Stimulated activated naive CD4-positive, alpha-beta T cell treated with Interleukin-2 at 50 U/mL for 16 hours (primary cell): Measurements from ENCODE around the gene DMRTA2.

Source experiments
- DNase-seq: peaks from one replicate; lab custom pipeline; 2025; lab: John Stamatoyannopoulos, UW

Gene DMRTA2

DNA sequence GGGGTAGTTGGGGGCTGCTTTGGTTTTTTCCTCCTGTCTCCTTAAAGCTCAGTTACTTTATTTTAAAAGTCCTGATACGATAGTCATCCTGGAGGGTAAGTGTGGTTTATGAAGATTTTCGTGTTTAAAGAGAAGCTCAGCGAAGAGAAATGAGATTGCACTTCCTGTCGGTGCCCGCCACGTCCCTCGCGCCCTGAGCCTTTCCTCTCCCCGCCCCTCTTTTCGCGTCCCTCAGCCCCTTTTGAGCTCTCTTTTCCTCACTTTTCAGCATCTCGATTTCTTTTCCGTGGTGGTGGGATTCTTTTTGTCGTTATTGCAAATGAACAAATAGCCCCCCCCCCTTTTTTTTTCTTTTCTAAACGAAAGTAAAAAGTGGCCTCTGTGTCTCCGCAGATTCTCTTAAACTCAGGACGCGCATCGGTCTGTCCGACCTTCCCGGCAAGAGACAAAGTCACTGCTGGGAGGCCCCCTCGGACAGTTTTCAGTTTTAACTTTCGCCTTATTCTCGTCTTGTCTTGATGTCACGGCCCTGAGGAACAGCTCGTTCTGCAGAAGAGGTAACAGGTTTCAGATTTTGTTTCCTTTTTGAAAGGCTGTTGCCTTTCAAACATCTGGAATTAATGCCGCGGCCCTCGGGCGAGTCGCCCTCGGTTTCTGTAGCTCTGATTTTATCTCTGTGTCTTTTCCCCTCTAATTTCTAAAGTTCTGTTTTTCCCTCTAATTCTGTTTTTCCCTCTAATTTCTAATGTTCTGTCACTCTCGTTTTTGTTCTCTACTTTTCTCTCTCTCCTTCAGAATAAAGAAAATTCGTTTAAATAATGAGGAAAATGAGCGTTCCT is 1.0 kb upstream of the DMRTA2 start:
- DNase-seq: no peak

- no peak for DNase-seq
These were observed 392 bp upstream of the DMRTA2 start for GRCh38 chr1:50423670-50424000.

DNA sequence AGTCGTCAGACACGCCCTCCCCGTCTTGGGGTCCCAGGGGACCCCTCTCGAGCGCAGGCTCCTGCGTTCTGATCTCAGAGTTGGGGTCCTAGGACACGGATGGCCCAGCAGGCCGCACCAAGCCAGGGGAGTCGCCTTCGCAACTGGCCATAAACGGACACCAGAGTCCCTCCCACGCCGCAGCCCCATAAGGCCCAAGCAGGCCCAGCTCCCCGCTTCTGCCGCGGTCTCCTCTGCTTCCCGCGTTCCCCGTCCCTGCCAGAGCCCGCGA is 633 bp downstream of the DMRTA2 start:
- DNase-seq: no peak

GRCh38 chr1:50421768-50422674 is 1.2 kb downstream of the DMRTA2 start:
- DNase-seq: no peak

DNA sequence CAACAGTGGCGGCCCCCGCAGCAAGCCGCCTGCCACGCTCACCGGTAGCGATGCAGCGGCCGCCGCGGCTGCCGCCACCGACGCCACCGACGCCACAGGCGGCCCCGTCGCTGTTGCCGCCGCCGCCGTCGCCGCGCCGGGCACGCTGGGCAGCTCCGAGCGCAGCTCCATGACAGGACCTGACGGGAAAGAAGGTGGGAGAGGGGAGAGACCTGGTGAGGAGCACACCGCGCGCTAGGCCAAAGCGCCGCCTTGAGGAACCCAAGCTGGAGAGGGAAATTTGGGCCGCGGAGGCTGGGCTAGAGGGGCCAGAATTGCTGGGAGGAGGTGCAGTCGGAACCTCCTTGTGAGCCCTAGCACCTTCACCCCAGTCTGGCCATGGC is 1.9 kb downstream of the DMRTA2 start:
- DNase-seq: no peak

DNA sequence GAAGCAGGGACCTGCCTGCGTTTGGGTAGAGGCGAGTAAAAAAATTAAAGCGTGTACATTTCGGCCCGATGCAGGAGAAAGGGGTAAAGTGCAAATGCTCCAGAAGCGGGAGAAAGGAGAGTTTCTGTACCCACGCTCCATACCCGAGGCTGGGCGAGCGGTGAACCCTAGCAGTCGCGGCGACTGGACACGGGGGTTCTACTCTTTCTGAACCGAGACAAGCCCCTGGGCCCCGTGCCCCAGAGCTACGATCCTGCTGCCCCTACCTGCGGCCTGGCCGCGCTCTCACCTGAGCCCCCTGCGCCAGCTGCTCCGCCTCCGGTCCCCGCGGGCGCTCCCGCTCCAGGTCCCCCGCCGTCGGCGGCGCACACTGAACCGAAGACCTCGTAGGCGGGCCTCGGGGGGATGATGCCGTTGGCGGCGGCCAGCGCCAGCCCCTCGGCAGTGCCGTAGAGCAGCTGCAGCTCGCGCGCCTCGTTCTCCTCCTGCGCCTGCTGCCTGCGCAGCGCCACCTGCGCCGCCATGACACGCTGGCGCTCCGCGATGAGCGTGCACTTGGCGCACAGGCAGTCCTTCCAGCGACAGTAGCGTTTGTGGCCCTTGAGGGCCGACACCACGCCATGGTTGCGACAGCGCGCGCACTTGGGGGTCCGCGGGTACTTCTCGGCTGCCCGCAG is 2.4 kb downstream of the DMRTA2 start:
- DNase-seq: no peak

DNA sequence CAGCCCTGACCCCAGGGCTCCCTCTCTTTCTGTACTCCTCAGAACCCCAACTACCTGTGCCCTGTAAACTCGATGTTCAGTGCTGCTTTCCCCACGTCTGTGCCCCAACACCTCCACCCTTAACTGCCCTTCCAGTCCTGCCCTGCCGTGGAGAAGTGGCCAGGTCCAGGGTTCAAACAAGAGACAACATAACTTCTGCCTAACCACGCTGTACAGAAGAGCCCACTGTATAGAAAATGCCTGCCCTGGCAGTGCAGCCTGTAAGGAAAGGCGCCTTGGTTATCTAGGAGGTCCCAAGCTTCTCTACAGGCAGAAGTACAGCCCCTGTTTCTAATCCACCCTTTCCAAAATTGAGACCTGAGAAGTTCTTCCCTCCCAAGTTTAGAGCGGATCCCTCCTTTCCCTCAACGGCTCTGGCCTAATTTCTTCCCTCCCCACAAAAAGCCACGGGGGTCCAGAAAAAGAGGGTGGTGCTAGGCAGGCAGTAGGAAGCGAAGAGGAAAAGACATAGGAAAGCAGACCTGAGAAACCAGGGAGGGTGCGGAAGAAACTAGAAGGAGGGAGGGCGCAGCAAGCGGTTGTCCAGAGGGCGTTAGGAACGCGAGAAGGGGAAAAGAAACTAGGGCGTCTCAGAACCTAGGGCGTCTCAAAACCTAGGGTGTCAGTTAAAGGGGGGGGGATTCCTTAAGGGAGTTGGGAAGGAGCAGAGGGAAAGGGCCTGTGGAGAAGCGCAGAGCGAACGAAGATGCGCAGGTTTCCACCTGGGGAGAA is 3.2 kb downstream of the DMRTA2 start:
- DNase-seq: no peak

- DNase-seq: no peak
These were observed 3.9 kb downstream of the DMRTA2 start for GRCh38 chr1:50419192-50419906.

DNA sequence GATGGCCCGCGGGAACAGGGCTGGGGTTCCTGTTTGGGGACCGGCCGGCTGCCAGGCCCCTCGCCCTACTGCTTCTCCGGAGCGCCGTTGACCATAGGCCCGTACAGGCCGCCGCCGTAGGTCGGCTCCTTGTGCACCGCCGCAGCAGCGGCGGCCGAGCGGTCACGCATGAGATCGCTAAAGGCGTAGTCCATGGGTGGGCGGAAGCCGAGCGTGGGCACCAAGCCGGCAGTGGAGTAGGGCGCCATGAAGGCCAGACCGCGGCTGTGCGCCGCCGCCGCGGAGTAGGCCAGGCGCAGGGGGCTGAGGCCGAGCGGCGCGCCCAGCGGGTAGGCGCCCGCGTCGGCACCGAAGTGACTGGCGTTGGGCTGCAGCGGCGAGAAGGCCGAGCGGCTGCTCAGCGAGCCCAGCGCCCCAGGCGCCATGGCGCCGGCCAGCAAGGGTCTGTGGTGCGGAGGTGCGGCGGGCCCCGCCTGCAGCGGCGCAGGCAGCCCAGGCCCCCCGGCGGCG is 4.6 kb downstream of the DMRTA2 start:
- DNase-seq: no peak

- DNase-seq: no peak
These were observed 5.2 kb downstream of the DMRTA2 start for GRCh38 chr1:50417946-50418599.

GRCh38 chr1:50417507-50417906 is 5.7 kb downstream of the DMRTA2 start:
- no peak for DNase-seq

DNA sequence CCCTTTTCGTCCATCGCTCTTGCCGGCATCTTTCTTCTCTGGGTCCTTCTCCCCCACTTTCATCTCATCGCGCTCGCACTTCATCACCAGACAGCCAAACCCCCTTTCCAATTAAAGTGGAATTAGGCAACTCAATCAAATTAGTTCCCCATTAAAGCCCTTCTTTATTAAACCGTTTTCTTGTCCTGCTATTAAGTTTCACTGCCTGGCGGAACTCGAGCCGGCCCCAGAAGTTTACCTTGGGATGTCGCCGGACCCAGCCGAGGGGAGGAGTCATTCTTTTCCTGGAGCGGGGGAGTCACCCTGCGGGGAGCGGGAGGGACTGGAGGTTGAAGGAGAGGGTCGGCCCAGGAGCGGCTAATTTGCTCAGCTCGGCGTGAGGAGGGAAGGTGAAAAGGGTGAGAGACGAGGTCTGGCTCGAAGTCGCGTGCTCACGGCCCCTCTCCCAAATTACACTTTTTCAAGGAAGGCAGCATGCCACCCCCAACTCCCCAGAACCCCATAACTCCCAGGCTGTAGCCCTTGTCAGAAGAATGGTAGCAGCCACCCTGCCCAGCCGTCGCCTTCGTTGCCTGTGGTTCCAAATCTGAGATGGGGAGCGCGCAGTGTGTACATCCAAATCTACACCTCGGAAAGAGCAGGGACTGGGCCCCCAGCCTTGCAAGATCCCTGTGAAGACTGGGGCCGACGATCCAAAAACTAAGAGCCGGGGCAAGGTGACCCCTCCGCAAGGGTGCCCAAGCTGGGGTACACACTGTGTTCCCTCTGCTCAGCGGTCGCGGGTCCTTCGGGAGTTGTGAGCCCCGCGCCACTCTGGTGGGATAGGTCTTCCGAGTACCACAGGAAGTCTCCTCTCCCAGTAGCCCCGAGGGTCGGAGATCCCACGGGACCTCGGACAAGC is 6.4 kb downstream of the DMRTA2 start:
- DNase-seq: no peak

DNA sequence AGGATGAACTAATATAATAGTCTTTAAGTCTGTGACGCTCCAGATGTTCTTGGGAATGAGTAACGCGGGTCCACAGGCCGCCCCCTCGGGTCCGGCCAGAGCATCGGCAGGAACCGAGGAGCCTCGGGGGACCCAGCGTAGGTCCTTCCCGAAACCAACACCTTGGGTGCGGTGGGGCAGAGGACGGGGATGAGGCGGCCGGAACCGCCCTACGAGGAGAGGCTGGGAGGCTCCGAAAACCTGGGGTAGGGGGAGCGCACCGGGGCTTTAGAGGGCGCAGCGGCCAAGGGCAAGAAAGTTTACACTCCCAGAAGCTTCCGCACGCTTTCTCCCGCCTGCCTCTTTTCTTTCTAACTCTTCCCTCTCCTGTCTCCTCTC is 7.1 kb downstream of the DMRTA2 start:
- DNase-seq: no peak

DNA sequence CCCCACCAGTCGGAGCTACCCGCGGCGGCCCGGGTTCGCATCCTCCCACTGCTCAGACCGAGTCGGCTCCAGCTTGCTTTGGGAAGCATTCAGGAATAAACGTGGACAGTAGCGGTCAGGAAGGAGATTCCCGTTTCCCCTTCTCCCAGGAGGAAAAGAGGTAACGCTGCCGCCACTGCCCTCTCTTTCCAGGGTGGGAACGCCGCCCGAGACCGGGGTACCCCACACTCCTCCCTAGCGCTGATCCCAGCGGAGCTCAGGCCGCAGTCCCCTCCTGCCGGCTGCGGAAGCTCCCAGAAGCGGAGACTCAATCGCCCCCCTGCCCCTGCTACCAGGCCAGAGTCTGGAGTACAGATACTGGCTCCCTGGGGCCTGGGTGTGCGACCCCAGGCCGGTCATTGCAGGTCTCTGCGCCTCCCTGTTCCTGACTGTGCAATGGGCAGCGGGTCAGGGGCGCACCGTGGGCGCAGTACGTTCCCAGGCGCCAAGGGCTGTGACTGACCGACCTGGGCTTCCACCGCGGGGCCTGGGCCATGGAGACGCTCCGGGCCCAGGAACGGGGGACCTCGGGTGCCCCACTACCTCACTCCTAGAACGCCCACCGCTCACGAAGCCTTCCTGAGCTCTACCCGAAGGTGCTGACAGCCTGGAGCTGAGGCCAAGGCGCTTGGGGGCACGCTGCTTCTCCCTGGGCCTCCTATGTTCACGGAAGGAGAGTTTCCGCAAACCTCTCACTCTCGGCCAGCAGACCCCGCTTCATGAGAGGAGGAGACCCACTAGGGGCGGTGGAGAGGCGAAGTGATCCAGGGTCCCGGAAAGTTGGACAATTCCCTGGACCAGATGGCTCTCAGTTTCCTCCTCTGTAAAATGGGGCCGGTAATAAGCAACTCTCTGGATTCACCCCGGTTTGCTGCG is 7.8 kb downstream of the DMRTA2 start:
- DNase-seq: no peak

DNA sequence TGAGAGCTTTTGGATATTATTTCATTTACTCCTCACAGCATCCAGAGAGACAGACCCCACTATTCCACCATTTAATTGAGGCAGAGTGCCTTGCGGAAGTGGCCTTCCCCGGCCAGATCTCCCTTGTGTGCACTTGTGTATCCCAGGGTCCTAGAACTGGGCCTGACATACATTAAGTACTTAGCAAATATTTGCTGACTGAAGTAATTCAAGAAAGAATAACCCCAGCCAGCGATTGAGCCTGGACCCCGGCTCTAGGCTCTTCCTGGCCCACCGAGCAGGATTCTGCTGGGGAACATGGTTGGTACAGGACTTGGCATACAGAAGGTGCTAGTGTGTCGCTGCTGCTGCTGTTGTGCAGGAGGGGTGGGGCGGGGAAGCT is 8.4 kb downstream of the DMRTA2 start:
- no peak for DNase-seq

DNA sequence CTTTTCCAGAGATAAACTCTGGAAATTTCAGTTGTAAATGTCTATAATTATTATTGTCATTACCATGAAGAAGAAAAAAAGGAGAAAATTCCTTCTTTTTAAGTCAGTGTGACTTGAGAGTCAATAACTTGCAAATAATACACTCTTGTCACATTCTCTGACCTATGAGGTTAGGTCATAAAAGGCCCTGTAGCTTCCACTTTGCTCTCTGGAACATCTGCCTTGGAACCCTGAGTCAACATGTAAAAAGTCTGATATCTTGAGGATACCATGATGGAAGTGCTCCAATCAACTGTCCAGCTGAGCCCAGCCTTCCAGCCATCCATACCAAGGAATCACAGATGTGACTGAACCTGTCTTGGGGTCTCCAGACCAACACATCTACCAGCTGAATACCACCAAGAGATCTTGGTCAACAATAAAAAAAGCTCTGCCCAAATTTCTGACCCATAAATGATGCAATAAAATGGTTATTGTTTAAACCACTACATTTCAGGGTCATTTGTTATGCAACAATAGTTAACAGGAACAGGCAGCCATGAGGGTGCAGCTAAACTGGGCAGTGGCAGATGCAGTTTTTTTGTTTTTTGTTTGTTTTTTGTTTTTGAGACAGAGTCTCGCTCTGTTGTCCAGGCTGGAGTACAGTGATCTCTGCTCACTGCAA is 10.3 kb downstream of the DMRTA2 start:
- DNase-seq: no peak

DNA sequence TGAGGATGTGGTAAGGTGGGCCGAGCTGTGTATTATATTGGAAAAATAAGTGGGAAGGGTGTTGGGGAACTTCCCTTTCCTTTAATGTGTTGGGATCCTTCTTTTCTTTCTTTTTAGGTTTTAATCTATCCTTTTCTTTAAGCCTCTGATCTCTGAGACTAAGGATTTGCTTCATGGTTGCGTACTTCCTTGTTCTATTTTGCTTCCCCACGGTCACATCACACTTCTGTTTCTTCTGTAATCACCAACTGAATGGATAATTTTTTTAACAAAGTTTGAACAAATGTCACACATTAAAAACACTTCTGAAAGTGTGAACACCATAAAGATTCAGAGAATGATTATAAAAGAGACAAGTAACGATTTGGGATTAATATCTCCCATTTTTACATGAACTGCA is 17.4 kb downstream of the DMRTA2 start:
- no peak for DNase-seq

DNA sequence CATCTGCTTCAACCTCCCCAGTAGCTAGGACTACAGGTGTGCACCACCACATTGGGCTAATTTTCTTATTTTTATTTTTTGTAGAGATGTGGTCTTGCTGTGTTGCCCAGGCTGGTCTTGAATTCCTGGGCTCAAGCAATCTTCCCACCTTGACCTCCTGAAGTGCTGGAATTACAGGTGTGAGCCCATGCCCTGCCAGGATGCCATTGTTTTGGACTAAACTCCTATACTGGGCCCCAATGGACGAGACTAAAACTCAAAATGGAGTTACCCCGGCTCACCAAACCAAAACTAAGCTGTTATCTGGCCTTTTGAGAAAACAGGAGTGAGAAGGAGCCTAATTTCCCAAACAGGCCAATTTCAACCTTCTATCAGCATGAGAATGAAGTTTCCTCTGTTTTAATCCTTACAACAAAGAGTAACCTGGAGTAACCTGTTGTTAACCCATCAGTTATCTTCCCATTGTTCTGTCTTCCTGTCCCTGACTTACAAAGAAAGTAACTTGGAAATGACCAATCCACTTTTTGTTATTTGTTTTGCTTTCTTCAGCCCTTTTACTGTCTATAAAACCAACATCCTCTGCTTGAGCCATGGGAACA is 29.6 kb downstream of the DMRTA2 start:
- DNase-seq: no peak
